ENCODE data around the gene TMEM88. TPM values are rescaled to one million over a fixed set of nuclear protein-coding genes. Genes with fewer than 3 reads are reported as not detected.

The TMEM88 gene
- total and polyA plus RNA-seq, 2 of the 13 experiments (the other 11 are each of a cell fraction or from before 2014, with no cell fraction given): 0.31 to 0.66 TPM

DNA sequence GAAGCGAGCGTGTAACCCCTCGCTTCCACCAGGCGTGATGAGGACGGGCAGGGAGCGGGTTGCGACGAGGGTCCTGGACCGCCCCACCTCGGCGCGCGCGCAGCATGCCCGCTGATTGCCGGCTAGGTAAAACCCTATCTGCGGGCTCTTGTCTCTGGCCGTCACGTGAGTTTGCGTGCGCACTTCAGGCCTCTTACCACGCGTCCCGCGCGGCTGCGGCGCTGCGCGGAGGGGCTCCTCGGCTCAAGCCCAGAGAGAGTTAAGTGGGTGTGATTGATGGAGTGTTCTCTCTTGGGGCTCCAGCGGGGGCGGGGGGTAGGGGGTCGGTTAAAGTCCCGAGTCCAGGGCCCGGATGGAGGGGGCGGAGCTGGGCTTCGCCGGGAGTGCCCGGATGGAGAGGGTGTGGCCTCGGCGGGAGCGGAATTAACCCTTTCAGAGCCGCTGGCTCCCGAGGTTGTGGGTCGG lies 12.9 kb upstream of the TMEM88 start (continued):
- TF ChIP-seq, protein P1, sequence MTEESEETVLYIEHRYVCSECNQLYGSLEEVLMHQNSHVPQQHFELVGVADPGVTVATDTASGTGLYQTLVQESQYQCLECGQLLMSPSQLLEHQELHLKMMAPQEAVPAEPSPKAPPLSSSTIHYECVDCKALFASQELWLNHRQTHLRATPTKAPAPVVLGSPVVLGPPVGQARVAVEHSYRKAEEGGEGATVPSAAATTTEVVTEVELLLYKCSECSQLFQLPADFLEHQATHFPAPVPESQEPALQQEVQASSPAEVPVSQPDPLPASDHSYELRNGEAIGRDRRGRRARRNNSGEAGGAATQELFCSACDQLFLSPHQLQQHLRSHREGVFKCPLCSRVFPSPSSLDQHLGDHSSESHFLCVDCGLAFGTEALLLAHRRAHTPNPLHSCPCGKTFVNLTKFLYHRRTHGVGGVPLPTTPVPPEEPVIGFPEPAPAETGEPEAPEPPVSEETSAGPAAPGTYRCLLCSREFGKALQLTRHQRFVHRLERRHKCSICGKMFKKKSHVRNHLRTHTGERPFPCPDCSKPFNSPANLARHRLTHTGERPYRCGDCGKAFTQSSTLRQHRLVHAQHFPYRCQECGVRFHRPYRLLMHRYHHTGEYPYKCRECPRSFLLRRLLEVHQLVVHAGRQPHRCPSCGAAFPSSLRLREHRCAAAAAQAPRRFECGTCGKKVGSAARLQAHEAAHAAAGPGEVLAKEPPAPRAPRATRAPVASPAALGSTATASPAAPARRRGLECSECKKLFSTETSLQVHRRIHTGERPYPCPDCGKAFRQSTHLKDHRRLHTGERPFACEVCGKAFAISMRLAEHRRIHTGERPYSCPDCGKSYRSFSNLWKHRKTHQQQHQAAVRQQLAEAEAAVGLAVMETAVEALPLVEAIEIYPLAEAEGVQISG (CRISPR knock-in tag; IDR thresholded peaks at IDR 0.05): peak; percentile 51; the same call in 1 of the 2 replicates
- TF ChIP-seq, protein P2, sequence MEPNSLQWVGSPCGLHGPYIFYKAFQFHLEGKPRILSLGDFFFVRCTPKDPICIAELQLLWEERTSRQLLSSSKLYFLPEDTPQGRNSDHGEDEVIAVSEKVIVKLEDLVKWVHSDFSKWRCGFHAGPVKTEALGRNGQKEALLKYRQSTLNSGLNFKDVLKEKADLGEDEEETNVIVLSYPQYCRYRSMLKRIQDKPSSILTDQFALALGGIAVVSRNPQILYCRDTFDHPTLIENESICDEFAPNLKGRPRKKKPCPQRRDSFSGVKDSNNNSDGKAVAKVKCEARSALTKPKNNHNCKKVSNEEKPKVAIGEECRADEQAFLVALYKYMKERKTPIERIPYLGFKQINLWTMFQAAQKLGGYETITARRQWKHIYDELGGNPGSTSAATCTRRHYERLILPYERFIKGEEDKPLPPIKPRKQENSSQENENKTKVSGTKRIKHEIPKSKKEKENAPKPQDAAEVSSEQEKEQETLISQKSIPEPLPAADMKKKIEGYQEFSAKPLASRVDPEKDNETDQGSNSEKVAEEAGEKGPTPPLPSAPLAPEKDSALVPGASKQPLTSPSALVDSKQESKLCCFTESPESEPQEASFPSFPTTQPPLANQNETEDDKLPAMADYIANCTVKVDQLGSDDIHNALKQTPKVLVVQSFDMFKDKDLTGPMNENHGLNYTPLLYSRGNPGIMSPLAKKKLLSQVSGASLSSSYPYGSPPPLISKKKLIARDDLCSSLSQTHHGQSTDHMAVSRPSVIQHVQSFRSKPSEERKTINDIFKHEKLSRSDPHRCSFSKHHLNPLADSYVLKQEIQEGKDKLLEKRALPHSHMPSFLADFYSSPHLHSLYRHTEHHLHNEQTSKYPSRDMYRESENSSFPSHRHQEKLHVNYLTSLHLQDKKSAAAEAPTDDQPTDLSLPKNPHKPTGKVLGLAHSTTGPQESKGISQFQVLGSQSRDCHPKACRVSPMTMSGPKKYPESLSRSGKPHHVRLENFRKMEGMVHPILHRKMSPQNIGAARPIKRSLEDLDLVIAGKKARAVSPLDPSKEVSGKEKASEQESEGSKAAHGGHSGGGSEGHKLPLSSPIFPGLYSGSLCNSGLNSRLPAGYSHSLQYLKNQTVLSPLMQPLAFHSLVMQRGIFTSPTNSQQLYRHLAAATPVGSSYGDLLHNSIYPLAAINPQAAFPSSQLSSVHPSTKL (CRISPR knock-in tag; IDR thresholded peaks at IDR 0.05): no peak
- TF ChIP-seq, protein P3, sequence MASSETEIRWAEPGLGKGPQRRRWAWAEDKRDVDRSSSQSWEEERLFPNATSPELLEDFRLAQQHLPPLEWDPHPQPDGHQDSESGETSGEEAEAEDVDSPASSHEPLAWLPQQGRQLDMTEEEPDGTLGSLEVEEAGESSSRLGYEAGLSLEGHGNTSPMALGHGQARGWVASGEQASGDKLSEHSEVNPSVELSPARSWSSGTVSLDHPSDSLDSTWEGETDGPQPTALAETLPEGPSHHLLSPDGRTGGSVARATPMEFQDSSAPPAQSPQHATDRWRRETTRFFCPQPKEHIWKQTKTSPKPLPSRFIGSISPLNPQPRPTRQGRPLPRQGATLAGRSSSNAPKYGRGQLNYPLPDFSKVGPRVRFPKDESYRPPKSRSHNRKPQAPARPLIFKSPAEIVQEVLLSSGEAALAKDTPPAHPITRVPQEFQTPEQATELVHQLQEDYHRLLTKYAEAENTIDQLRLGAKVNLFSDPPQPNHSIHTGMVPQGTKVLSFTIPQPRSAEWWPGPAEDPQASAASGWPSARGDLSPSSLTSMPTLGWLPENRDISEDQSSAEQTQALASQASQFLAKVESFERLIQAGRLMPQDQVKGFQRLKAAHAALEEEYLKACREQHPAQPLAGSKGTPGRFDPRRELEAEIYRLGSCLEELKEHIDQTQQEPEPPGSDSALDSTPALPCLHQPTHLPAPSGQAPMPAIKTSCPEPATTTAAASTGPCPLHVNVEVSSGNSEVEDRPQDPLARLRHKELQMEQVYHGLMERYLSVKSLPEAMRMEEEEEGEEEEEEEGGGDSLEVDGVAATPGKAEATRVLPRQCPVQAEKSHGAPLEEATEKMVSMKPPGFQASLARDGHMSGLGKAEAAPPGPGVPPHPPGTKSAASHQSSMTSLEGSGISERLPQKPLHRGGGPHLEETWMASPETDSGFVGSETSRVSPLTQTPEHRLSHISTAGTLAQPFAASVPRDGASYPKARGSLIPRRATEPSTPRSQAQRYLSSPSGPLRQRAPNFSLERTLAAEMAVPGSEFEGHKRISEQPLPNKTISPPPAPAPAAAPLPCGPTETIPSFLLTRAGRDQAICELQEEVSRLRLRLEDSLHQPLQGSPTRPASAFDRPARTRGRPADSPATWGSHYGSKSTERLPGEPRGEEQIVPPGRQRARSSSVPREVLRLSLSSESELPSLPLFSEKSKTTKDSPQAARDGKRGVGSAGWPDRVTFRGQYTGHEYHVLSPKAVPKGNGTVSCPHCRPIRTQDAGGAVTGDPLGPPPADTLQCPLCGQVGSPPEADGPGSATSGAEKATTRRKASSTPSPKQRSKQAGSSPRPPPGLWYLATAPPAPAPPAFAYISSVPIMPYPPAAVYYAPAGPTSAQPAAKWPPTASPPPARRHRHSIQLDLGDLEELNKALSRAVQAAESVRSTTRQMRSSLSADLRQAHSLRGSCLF (CRISPR knock-in tag; IDR thresholded peaks at IDR 0.05; ENCODE audit: borderline replicate concordance): no peak
- TF ChIP-seq, protein P4, sequence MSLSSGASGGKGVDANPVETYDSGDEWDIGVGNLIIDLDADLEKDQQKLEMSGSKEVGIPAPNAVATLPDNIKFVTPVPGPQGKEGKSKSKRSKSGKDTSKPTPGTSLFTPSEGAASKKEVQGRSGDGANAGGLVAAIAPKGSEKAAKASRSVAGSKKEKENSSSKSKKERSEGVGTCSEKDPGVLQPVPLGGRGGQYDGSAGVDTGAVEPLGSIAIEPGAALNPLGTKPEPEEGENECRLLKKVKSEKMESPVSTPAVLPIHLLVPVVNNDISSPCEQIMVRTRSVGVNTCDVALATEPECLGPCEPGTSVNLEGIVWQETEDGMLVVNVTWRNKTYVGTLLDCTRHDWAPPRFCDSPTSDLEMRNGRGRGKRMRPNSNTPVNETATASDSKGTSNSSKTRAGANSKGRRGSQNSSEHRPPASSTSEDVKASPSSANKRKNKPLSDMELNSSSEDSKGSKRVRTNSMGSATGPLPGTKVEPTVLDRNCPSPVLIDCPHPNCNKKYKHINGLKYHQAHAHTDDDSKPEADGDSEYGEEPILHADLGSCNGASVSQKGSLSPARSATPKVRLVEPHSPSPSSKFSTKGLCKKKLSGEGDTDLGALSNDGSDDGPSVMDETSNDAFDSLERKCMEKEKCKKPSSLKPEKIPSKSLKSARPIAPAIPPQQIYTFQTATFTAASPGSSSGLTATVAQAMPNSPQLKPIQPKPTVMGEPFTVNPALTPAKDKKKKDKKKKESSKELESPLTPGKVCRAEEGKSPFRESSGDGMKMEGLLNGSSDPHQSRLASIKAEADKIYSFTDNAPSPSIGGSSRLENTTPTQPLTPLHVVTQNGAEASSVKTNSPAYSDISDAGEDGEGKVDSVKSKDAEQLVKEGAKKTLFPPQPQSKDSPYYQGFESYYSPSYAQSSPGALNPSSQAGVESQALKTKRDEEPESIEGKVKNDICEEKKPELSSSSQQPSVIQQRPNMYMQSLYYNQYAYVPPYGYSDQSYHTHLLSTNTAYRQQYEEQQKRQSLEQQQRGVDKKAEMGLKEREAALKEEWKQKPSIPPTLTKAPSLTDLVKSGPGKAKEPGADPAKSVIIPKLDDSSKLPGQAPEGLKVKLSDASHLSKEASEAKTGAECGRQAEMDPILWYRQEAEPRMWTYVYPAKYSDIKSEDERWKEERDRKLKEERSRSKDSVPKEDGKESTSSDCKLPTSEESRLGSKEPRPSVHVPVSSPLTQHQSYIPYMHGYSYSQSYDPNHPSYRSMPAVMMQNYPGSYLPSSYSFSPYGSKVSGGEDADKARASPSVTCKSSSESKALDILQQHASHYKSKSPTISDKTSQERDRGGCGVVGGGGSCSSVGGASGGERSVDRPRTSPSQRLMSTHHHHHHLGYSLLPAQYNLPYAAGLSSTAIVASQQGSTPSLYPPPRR (CRISPR knock-in tag; IDR thresholded peaks at IDR 0.05; ENCODE audit: borderline replicate concordance): peak; percentile 31; the same call in 1 of the 2 replicates
- TF ChIP-seq ZNF232 (CRISPR knock-in tag; IDR thresholded peaks at IDR 0.05; ENCODE audit: borderline replicate concordance): no peak
- no peak for TF ChIP-seq CREM (IDR thresholded peaks at IDR 0.05)
- TF ChIP-seq CREM (CRISPR knock-in tag; IDR thresholded peaks at IDR 0.05): no peak
- TF ChIP-seq, protein P5, sequence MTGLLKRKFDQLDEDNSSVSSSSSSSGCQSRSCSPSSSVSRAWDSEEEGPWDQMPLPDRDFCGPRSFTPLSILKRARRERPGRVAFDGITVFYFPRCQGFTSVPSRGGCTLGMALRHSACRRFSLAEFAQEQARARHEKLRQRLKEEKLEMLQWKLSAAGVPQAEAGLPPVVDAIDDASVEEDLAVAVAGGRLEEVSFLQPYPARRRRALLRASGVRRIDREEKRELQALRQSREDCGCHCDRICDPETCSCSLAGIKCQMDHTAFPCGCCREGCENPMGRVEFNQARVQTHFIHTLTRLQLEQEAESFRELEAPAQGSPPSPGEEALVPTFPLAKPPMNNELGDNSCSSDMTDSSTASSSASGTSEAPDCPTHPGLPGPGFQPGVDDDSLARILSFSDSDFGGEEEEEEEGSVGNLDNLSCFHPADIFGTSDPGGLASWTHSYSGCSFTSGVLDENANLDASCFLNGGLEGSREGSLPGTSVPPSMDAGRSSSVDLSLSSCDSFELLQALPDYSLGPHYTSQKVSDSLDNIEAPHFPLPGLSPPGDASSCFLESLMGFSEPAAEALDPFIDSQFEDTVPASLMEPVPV (CRISPR knock-in tag; IDR thresholded peaks at IDR 0.05): no peak

Measured in HepG2 (cell line).